Measurements from ENCODE around the gene PPP2R3A. TPM values are rescaled to one million over a fixed set of nuclear protein-coding genes. Genes with fewer than 3 reads are reported as not detected.

The PPP2R3A gene
- total and polyA plus RNA-seq, 2 experiments from 2014 or later: 6.4 to 15.2 TPM

DNA sequence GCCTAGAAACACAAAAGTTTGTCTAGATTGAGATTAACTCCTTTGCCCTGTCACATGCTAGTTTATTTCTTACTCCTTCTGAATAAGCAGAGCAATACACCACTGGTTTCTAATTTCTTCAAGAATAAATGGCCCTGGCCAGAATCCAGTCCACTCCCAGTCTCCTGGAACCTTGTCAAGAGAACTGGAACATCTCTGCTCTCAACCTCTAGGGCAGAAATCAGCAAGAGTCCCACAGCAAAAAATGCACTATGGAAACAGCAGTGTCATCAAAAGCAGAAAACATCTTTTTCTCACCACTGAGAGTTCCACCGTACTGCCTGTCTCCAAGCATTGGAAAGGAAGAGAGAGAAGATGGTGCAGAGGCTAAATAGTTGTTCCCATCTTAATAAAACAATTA lies 35.9 kb upstream of the PPP2R3A start (continued):
- TF ChIP-seq REST (IDR thresholded peaks at IDR 0.05; ENCODE audit: unreplicated experiment): no peak
- TF ChIP-seq, protein P1, sequence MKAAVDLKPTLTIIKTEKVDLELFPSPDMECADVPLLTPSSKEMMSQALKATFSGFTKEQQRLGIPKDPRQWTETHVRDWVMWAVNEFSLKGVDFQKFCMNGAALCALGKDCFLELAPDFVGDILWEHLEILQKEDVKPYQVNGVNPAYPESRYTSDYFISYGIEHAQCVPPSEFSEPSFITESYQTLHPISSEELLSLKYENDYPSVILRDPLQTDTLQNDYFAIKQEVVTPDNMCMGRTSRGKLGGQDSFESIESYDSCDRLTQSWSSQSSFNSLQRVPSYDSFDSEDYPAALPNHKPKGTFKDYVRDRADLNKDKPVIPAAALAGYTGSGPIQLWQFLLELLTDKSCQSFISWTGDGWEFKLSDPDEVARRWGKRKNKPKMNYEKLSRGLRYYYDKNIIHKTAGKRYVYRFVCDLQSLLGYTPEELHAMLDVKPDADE (IDR thresholded peaks at IDR 0.05): no peak

DNA sequence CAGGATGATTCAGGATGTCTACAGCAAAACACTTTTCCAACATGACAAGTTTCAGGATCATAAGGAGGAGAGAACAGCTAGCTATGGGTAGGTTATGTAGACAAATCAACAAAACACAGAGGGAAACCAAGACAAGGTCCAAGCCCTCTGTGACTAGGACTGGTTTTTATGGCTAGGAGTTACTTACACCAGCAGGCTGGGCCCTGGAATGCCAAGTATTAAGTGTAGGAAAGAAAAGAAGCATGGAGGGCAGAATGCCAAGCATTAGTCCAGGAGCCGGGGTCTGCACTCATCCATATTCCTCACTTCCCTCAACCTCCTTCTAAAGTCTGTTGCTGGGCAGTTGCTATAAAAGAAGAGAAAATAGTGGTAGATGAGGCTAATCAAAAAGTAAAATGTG lies 35.3 kb upstream of the PPP2R3A start:
- DNase-seq (ENCODE audit: low spot score) (no peak), ATAC-seq (no peak)
- Histone ChIP-seq H3K4me3 (no peak overlapping the region), H4K20me1 (replicated peaks; ENCODE audit: insufficient read depth) (no peaks in the 10 kb centered on the region), H3F3A (replicated peaks; ENCODE audit: low read depth) (no peaks in the 10 kb centered on the region), H3K27me3 (ENCODE audit: insufficient read depth) (no peaks in the 10 kb centered on the region), H2AFZ (peak overlapping the region; percentile 3; the same call in 1 of the 2 replicates), H3K36me3 (ENCODE audit: insufficient read depth) (no peaks in the 10 kb centered on the region), H3K4me1 (ENCODE audit: insufficient read depth) (no peaks in the 10 kb centered on the region), H3K9me2 (ENCODE audit: insufficient read depth) (peaks cover 7% of the 10 kb centered on the region; the same call in 1 of the 2 replicates), H3K4me2 (no peak overlapping the region), H3K79me2 (replicated peaks; ENCODE audit: insufficient read depth) (no peaks in the 10 kb centered on the region), H3K27ac (ENCODE audit: low read depth) (no peak overlapping the region)
- Mint-ChIP-seq H3K9me3 (no peaks in the 10 kb centered on the region), H3K27me3 (ENCODE audit: insufficient read depth, low read depth, poor library complexity) (no peaks in the 10 kb centered on the region), H3K4me3 (no peak overlapping the region), H3K4me1 (peaks cover 1% of the 10 kb centered on the region; the same call in 2 of the 3 replicates), H3K27ac (no peak overlapping the region), H3K36me3 (ENCODE audit: low read depth) (no peaks in the 10 kb centered on the region)
- TF ChIP-seq CREB1 (CRISPR knock-in tag; IDR thresholded peaks at IDR 0.05; ENCODE audit: low read depth): no peak
- no peak for TF ChIP-seq CTCF (conservative IDR thresholded peaks at IDR 0.05; ENCODE audit: low read depth in 2 of 2)
- no peak for TF ChIP-seq POLR2AphosphoS5 (IDR thresholded peaks at IDR 0.05; ENCODE audit: low read depth)
- TF ChIP-seq REST (IDR thresholded peaks at IDR 0.05; ENCODE audit: unreplicated experiment): no peak
- TF ChIP-seq, protein P1 (IDR thresholded peaks at IDR 0.05): no peak
- TF ChIP-seq NANOG (IDR thresholded peaks at IDR 0.05; ENCODE audit: borderline replicate concordance): no peak
- no peak for TF ChIP-seq JUNB (IDR thresholded peaks at IDR 0.05; ENCODE audit: unreplicated experiment)
- TF ChIP-seq ZNF331 (CRISPR knock-in tag; IDR thresholded peaks at IDR 0.05; ENCODE audit: low read depth): no peak
- no peak for TF ChIP-seq ZNF114 (CRISPR knock-in tag; IDR thresholded peaks at IDR 0.05)
